Measurements from ENCODE around the gene RECQL5.

Gene RECQL5

DNA sequence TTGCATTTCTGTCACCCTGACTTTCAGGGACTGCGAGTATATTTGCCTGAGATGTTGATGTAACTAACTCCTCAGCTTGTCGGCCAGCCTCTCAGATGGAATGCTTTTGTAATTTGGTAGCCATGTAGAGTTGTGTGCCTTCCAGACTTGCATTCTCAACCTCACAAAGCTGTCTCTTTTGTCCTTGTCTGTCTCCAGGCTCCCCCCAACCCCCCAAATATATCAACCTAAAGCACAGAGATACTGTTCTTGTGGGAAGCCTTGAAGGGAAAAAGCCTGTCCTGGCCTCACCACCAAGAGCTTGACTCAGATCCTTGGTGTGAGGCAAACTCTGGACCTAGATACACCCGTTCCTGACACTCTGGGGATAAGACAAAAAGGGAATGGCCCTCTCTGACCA lies 18.5 kb upstream of the RECQL5 start:
- no peak for DNase-seq

DNA sequence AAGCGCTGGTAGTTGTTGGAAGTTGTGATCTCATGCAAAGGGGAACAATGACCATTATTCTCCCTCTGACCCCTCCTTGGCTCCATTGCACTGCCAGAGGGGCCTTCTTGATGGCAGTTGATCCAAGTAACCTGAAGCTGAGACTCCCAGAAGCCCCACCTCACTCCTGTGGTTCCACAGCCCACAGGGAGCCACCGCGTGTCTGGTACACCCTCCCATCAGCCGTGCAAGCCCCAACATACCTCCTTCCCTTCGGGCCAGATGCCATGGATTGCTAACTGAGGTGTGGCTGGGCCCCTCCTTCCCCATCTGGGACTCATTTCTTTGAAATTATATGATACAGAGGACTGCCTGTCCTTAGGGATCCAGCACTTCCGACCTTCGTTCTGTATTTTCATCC lies 18.0 kb upstream of the RECQL5 start:
- DNase-seq = no peak

DNA sequence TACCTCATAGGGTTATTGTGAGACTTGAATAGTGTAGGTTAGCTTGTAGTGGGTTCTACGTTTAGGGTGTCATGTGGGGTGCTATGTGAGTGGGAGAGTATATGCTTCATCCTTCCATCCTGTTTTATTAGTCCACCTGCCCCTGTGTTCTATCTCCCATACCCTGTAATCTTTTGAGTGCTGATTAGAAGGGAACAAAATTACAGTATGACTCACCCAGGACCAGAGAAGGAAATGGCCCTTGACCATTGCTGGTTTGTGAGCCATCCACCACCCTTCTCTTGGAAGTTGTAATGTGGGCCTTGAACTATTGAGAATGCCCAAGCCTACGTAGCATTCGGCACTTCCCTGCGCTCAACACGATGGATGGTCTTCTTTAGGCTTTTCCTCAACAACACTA lies 17.3 kb upstream of the RECQL5 start:
- no peak for DNase-seq

DNA sequence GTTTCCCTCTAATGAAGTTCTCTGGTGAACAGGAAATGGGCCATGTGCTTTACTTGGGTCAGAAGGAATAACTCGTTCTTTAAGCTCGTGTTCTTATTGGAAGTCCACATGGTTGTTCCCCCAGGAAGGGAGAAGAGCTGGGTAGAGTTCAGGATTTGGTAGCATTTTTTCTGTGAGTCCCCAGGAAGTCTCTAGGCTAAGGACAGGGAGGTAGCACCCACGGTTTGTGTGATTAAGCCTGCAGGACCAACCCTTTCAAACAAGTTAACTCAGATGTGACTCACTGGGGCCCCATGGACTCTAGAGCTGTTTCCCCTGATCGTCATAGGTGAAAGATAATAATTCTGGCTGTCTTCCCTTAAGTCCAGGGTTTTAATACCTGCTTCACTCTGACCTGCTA lies 16.6 kb upstream of the RECQL5 start:
- DNase-seq = no peak

DNA sequence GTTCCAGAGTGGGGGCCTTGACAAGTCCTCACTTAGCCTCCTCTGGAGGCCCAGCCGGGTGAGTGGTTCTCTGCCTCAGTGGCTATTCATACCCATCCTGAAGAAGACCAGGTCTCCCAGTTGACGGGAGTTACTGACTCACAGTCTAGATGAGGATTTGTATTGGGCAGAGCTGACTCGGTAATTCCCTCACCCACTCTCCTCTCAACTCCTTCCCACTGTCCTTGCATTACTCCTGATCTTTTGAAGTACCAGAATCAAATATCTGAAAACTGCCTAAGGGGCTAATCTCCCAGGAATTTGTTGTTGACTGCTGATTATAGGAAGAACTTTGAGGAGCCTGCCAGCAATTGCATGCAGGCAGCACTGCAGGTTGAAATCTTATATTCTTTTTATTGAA lies 14.3 kb upstream of the RECQL5 start:
- no peak for DNase-seq

DNA sequence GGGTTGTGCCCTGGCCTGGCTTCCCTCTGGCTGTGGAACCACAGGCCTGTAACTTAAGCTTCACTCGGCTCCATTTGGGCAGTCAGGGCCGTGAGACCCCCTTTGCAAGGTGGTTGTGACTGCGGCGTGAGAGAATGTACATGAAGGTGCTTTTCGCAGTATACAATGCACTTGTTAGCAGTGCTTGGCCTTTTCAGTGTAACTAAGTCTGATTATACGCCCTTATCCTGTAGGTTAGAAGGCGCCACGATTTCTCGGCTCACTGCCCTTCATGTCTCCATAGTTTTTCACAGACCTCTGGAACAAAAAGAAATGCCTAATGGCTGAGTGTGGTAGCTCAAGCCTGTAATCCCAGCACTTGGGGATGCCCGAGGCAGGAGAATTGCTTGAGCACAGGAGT lies 13.5 kb upstream of the RECQL5 start:
- no peak for DNase-seq

DNA sequence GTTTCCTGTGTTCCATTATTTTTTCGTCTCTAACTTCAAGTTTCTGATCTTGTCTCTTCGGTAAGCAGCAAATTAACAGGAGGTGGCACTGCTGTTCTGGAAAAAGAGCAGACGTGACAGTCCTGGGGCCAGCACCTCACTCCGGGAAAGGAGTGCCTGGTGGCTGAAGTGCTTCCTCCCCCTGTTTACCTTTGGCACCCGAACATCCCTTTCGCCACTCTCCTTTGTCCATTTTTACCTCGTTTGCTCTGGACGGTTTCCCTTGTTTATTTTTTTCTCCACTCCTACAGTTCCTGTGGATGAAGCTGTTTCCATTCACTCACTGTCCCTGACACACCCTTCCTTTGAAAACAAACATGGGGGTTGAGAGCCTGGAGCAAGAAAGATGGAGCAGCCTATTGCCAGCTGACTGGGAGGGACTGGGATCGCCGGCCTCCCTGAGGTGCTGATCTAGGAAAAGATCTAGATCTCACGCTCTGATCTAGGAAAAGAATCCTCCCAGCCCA lies 12.8 kb upstream of the RECQL5 start:
- no peak for DNase-seq

DNA sequence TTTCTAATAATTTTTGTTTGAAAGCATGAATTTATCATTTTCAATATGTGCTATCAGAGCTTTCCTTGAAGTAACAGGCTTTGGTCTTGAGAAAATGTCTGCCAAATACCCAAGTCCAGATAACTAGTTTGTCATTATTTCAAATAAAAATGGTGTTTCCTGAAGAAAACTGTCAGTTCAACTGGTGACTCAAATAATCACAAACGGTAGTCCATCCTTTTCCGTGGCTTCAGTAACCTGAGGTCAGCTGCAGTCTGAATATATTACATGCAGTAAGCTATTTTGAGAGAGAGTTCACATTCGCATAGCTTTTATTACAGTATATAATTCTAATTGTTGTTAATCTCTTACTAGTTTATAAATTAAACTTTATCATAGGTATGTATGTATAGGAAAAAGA lies 9.5 kb upstream of the RECQL5 start:
- no peak for DNase-seq

DNA sequence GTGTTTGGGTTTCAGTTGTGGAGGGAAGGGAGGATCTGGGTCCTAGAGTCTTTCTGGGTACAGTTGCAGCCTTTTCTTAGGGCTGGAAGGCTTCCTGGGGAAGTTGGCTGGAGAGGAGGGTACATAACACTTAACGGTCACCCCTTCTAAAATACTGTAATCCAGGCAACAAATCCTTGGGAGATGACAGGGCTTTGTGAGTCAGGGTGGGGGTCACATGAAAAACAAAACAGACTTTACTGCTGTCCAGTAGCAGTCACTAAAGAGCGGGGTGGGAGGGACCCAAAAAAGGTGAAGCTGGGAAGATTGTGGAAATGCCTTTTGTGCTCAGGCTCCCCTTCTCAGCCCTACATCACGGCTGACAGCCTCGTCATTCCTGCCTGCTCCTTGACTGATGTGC lies 6.5 kb upstream of the RECQL5 start:
- no peak for DNase-seq

DNA sequence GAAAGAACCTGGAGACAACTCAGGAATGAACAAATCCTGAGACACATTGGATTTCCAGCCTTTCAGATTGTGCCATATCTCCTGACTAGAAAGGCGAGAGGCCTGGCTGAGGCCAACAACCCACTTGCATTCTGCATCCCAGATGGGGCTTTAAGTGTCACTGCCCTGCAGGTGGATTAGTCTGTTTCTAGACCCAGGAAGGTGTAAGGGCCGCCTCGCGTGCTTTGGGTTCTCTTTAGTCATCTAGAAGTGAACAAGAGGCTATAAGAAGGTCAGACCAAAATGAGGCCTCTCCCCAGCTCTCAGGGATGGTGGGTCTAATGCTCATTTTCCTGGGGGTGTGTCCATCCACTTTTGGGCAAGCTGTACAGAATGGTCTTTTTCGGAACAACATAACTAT lies 5.1 kb upstream of the RECQL5 start:
- DNase-seq = no peak

DNA sequence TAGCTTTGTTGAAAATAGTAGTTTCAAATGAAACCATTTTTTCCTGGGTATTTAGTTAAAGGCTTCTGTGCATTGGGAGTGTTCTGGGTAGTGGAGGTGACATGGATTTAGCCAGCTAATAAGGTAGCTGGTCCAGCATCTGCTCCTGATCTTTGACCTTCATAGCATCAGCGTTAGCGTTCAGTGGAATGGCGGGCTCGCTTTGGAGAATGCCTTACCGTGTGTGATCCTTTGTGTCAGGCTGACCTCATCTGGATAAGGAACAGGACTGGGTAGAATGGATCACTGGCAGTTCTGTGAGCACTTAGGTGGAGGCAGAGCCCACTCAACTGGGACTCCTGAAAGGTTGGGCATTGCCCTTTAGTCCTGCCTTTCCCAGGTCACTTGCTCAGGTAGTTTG lies 3.9 kb upstream of the RECQL5 start:
- DNase-seq = no peak

DNA sequence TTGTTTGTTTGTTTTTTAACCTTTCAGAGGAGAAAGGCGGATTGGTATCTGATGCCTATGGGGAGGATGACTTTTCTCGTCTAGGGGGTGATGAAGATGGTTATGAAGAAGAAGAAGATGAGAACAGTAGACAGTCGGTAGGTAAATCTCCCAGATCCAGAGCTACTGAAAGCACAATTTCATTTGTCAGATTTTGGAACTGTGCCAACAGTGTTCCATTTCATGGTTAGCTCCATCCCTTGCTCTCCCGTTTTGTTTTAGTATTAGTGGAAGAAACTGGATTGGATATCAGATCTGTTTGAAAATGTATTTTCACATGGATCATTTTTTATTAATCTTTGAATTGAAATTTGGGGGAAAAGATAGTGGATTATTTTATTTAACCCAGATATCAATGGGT lies 1.5 kb upstream of the RECQL5 start:
- no peak for DNase-seq

DNA sequence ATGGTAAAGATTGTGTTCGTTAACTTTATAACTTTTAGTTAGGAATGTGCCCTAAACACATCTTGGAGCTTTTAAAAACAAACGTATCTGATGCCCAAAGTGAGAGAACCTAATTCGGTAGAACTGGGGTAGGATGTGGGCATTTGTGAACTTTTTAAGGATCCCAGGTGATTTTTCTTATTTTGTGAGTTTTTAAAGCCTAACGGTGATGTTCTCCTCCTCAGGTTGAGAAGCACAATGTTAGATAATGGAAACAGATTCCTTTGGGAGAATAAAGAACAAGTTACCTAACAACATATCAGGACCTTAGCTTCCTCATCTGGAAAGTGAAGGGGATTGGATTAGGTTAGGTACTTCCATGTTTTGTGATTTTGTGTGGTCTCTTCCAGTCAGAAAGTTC lies 871 bp upstream of the RECQL5 start:
- no peak for DNase-seq

DNA sequence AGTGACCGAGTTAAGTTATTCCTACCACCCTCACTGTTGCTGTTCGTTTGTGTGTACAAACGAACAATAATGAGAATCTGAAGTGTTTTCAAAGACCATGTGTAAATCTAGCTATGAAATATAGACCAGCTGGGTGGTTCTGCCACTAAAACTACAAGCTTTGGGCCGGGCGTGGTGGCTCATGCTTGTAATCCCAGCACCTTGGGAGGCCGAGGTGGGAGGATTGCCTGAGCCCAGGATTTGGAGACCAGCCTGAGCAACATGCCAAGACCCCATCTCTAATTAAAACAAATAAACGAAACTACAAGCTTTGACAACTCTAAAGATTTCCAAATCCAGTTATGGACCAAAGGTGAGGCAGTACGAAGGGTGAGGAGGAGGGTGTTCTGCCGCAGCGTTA lies 973 bp downstream of the RECQL5 start:
- no peak for DNase-seq

DNA sequence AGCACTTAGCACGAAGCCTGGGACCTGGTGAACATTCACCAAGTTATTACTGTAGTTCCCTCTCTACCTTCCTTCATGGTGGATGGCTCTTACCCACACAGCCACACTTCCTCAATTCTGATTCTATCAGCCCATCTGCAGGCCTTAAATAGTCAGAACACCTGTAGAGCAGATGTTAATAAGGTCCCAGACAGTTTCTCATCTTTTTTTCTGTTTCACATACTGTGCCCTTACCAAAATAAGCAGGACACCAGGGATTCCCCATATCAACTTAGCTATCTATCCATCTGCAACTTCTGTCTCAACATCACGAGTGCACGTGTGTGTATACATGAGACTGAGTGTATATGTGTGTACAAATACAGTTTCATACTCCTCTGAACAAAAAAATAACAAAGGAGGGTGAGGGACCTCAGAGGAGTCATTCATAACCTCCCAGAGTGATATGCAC lies 2.8 kb downstream of the RECQL5 start:
- no peak for DNase-seq

DNA sequence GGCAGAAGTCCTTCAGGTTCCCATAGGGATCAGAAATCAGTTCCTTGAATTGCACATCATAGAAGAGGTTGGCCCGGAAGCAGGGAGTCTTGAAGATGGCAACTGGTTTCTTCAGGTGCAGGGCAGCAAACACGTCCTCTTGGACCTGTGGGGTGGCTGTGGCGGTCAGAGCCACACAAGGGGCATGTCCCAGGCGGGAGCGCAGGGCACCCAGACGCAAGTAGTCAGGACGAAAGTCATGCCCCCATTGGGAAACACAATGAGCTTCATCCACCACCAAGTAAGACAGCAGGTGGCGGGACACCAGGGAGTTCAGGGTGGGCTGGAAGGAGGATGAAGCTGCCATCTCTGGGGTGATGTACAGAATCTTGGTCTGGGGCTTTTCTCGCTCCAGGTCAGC lies 4.4 kb downstream of the RECQL5 start:
- DNase-seq = no peak

DNA sequence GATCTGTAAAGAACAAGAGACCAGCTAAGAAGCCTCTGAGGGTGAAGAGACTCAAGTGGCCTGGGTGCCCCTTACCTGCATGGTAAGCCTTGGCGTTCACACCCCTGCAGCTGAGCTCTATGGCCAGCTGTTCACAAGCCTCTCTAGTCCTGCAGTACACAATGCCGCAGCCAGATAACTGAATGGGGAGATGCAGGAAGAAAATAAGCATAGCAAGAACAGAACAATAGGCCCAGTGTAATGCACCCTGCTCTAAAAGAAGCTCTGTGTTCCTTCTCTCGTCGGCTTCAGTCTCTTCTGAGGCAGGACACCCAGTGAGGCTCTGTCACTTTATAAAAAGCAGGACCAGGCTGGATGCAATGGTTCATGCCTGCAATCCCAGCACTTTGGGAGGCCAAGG lies 5.4 kb downstream of the RECQL5 start:
- no peak for DNase-seq

DNA sequence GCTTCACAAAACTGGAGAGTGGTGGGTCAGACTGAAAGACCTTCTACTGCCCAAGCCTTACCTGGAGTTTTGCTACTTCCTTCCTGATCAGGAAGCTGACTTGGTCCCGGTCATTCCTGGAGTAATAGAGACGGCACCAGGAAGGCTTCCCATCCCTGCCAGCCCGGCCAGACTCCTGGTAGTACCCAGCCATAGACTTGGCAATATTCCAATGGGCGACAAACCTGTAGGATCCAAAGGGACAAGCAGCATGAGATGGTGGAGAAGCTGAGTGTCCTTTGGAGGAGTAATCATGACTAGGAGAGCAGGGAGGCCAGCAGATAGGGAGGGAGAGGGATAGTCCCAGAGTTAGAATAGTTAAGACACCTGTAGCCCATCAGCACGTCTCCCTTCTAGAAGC lies 8.7 kb downstream of the RECQL5 start:
- no peak for DNase-seq

DNA sequence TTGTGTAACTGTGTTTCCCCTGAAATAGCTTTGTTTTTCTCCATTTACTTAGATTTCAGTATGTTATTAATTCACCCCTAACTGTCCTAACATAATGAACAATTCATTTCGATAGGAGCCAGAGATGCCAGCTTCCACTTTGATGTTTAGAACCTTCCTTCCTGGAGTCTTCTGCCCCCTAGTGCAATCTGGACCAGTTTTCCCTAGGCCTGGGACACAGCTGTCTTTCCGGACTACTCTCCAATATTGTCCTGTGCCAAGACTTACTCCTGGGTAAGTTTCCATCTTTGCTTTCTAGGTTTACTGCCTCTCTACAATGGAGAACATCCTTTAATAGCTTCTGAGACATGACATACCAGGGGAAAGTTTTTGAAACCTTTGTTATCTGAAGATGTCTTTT lies 12.8 kb downstream of the RECQL5 start:
- DNase-seq = no peak

DNA sequence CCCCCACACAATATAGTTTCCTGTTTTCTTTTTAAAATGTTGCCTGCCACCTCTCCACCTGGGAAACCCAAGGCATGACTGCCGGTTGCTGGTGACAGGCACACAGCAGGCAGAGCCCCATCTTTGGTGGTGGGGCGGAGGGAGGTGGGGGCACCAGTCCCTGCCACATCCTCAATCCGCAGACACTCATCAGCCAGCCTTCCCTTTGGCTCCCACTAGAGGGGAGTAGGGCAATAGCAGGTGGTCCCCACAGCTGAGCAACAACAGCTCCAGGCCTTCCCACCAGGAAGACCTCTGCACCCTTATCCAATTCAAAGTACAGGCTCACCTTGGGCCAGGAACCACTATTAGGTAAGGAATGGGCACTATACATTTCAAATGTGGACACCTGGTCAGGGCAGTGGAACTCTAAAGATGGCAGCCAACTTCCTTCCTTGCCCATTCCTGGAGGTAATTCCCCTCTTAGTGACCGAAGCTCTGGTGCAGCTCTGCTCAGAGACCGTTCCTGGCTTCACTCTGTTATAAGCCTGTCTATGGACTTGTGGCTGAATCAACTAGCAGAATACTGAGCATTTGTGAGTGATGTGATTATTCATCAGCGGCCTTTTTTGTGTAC lies 13.9 kb downstream of the RECQL5 start:
- DNase-seq = no peak

DNA sequence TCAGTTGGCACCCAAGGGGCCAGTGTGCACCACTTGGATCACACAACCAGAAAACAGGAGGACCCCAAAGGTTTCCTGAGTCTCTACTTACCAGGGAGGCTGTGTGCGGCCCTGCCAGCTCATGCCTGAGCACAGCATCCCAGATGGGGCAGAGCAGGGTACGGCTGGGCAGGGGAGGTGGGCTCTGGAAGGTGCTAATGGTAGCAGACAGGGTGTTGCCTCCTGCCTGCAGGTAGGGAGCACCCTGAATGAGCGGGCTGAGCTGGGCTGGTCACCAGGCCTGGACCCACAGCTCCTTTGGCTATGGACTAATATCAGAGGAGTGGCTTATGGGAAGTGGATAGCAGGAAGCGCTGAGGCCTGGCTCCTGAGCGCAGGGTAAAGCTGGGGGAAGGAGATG lies 14.6 kb downstream of the RECQL5 start:
- no peak for DNase-seq

DNA sequence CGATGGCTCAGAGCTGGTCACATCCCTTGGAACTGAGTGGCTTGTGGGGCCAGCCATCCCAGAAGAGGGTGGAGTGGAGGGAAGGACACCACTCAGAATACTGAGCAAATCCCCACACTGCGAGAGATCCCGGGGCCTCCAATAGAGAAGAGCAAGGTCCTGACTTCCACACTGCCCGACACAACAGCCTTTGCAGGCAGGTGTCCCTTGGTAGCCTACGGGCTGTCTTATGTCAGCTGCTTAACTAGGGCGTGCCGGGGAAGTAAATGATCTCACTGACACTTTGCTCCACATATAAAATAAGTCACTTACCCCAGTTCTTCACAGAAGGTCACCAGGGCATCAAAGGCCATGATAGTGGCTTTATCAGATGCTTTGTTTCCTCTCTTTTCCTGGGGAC lies 16.1 kb downstream of the RECQL5 start:
- no peak for DNase-seq

DNA sequence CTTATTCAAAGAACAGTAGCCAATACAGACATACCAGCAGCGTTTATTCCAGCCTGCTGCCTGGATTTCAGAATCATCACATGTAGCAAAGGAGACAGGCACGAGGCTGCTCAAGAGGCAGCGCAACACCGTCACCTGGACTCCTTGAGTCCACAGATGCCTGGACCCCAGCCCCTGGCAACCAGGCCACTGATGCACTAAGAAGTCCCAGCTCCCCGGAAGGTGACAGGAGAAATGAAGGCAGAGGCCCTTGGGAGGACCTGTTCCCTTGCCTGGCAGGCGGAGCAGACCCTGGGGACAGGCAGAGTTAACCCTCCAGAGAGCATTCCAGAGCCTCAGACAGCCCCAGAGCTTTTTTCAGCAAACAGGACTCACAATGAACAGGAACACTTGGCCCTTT lies 17.3 kb downstream of the RECQL5 start:
- DNase-seq = no peak

DNA sequence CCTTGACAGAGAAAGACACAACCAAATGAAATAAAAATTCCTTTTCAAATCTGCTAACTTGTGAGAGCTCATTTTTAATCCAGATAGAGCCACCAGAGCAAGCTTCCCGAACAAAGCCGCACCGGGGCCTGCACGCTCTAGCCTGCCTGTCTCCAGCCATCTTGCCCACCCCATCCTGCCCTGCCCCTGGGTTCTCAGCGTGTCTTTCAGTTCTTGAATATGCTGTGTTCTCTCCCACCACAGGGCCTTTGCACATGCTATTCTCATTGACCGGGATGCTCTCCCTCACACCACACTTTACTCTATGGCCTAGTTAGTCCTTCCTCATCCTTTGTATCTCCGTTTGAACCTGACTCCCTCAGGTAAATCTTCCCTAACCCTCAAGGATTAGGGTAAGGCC lies 19.0 kb downstream of the RECQL5 start:
- DNase-seq = no peak

DNA sequence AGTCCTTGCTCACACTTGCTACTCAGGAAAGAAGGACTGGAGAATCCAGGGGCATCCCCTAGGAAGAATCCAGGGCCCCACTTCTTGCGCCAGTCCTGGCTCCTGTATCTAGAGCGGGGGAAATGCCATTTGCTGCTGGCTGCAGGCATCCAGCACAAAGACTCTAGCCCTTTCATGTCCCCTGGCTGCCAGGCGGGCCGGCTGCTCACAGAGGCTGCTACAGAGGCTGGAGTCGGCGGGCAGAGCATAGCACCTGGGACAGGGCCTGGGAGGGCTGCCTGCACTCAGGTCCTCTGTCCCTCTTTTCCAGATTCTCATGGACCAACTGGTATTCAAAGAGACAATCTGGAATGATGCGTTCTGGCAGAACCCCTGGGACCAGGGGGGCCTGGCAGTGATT lies 19.9 kb downstream of the RECQL5 start:
- no peak for DNase-seq

DNA sequence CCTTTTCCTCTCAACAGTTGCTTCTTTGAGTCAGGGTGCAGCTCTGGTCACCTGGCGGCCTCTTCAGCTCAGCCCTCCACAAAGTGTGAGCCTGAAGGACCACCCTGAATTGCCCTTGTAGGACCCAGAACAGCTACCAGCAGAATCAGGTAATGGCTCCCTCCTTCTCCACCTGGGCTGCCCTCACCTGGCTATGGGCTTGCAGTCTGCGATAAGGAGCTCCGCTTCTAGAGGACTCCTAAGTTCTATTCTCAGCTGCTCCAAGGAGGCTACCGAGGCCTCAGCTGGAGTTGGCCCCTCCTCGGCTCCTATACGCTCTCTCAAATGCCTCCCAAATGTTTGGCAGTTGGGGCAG lies 20.3 kb downstream of the RECQL5 start:
- no peak for DNase-seq
